Glutamatergic neuron (in vitro differentiated cells): ENCODE measurements around the gene AATK. TPM values are rescaled to one million over a fixed set of nuclear protein-coding genes. Genes with fewer than 3 reads are reported as not detected.

ENCODE experiments used
- DNase-seq: peaks from one replicate; pipeline ENCODE4 v3.0.0; 2022
- H3K27ac Mint-ChIP-seq: one replicate; pipeline ENCODE4 v1.8.0; 2020; ENCODE audit warnings: mild to moderate bottlenecking, mixed read lengths, inconsistent platforms; ENCODE audit not compliant: unreplicated experiment
- H3K27me3 Mint-ChIP-seq: one replicate; pipeline ENCODE4 v1.8.0; 2020; ENCODE audit warnings: mild to moderate bottlenecking, moderate library complexity, mixed read lengths, inconsistent platforms; ENCODE audit not compliant: unreplicated experiment
- H3K36me3 Mint-ChIP-seq: one replicate; pipeline ENCODE4 v1.8.0; 2020; ENCODE audit warnings: mild to moderate bottlenecking, mixed read lengths, inconsistent platforms; ENCODE audit not compliant: unreplicated experiment
- H3K4me1 Mint-ChIP-seq: one replicate; pipeline ENCODE4 v1.8.0; 2020; ENCODE audit warnings: mild to moderate bottlenecking, low read depth, mixed read lengths, inconsistent platforms; ENCODE audit not compliant: unreplicated experiment
- H3K4me3 Mint-ChIP-seq: one replicate; pipeline ENCODE4 v1.8.0; 2020; ENCODE audit warnings: mild to moderate bottlenecking, mixed read lengths, inconsistent platforms; ENCODE audit not compliant: unreplicated experiment
- H3K9me3 Mint-ChIP-seq: one replicate; pipeline ENCODE4 v1.8.0; 2020; ENCODE audit warnings: mild to moderate bottlenecking, moderate library complexity, mixed read lengths, inconsistent platforms; ENCODE audit not compliant: unreplicated experiment
- long read RNA-seq: library from polyadenylated mRNA; unstranded; transcript quantifications from one replicate; pipeline ENCODE4 v2.0.0, GENCODE V29; 2020; ENCODE audit not compliant: unreplicated experiment
- total RNA-seq: library from RNA; stranded (reverse); fragmentation: NEBNext Ultra II Directional; extraction: Animal tissue kit (Norgen Biotek cat#: 25700); gene quantifications from one replicate; pipeline ENCODE4 v1.2.1, GENCODE V29; 2021; ENCODE audit not compliant: unreplicated experiment
- TF ChIP-seq, protein P1 (sequence below): fragments of 200-600 bp; sonication (generic); IDR thresholded peaks from one replicate; pipeline ENCODE4 v1.5.0; 2021; ENCODE audit not compliant: partially characterized antibody, unreplicated experiment

AATK gene
- total RNA-seq, result 27.0 TPM
- long read RNA-seq, partial matches to known transcripts, result 0 of 1 reads
- long read RNA-seq, other reads (novel, unspliced or antisense), result 1 of 1 reads

DNA sequence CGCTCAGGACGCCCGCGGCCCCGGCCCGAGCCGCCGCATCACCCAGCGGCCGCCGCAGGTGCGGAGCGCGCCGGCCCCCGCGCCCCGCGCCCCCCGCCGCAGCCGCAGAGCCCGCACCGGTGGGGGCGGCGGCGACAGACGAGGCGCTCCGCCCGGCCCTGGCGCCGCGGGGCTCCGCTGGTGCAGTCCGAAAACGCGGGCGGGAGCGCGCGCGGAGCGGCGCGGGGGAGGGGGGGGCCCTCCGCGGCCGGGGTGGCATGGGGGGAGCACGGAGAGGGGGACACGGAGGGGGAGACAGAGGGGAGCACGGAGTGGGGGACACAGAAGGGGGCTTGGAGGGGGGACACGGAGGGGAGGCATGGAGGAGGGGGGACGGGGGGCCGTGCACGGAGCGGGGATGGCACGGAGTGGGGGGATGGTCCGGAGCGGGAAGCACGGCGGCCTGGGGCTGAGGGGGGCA lies at the start of gene AATK:
Gene AATK, minus strand, starts transcription at position 189 of the 460 bp plus-strand sequence. CDS start 229 bp downstream, outside the sequence.
- Mint-ChIP-seq H3K36me3 (no peaks in the 10 kb centered on the region), H3K4me3 (peak within 1 kb of the TSS; percentile 38), H3K27me3 (no peaks in the 10 kb centered on the region), H3K9me3 (peaks cover 2% of the 10 kb centered on the region), H3K4me1 (peaks cover 9% of the 10 kb centered on the region), H3K27ac (peak within 1 kb of the TSS; percentile 68)
- peak; percentile 30 for DNase-seq
- TF ChIP-seq, protein P1, sequence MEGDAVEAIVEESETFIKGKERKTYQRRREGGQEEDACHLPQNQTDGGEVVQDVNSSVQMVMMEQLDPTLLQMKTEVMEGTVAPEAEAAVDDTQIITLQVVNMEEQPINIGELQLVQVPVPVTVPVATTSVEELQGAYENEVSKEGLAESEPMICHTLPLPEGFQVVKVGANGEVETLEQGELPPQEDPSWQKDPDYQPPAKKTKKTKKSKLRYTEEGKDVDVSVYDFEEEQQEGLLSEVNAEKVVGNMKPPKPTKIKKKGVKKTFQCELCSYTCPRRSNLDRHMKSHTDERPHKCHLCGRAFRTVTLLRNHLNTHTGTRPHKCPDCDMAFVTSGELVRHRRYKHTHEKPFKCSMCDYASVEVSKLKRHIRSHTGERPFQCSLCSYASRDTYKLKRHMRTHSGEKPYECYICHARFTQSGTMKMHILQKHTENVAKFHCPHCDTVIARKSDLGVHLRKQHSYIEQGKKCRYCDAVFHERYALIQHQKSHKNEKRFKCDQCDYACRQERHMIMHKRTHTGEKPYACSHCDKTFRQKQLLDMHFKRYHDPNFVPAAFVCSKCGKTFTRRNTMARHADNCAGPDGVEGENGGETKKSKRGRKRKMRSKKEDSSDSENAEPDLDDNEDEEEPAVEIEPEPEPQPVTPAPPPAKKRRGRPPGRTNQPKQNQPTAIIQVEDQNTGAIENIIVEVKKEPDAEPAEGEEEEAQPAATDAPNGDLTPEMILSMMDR, result no peak

DNA sequence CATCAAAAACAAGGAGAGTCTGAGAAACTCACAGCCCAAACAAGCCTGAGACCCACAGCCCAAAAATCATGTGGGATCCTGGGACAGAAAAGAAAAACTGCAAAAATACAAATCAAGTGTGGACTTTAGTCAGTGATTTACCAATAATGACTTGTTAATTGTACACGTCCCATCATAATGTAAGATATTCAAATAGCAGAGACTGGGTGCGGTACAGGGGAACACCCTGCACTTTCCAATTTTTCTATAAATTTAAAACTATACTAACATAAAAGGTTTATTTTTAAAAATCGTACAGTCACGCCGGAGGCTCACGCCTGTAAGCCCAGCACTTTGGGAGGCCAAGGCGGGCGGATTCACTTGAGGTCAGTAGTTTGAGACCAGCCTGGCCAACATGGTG lies 48.0 kb upstream of the AATK start:
- no peak for DNase-seq
- Mint-ChIP-seq H3K4me3 (no peak overlapping the region), H3K9me3 (peaks cover 3% of the 10 kb centered on the region), H3K27ac (no peak overlapping the region), H3K36me3 (peaks cover 5% of the 10 kb centered on the region), H3K4me1 (no peaks in the 10 kb centered on the region), H3K27me3 (peaks cover 6% of the 10 kb centered on the region)
- TF ChIP-seq, protein P1, result no peak

- H3K4me3 Mint-ChIP-seq, result no peak overlapping the region
- DNase-seq, result no peak
- H3K27me3 Mint-ChIP-seq, result peaks cover 4% of the 10 kb centered on the region
- peaks cover 5% of the 10 kb centered on the region for H3K36me3 Mint-ChIP-seq
- no peak overlapping the region for H3K27ac Mint-ChIP-seq
- H3K4me1 Mint-ChIP-seq, result no peaks in the 10 kb centered on the region
- peaks cover 3% of the 10 kb centered on the region for H3K9me3 Mint-ChIP-seq
- TF ChIP-seq, protein P1, result no peak
These were observed 46.3 kb upstream of the AATK start for GRCh38 chr17:81212365-81212764.

GRCh38 chr17:81210868-81211267 lies 44.8 kb upstream of the AATK start:
- Mint-ChIP-seq H3K36me3 (no peaks in the 10 kb centered on the region), H3K4me1 (no peaks in the 10 kb centered on the region), H3K27ac (no peak overlapping the region), H3K4me3 (no peak overlapping the region), H3K9me3 (peaks cover 1% of the 10 kb centered on the region), H3K27me3 (no peaks in the 10 kb centered on the region)
- TF ChIP-seq, protein P1, result no peak
- no peak for DNase-seq

- H3K4me1 Mint-ChIP-seq, result no peaks in the 10 kb centered on the region
- no peak overlapping the region for H3K4me3 Mint-ChIP-seq
- H3K9me3 Mint-ChIP-seq, result no peaks in the 10 kb centered on the region
- TF ChIP-seq, protein P1, result no peak
- no peak for DNase-seq
- H3K27ac Mint-ChIP-seq, result no peak overlapping the region
- no peaks in the 10 kb centered on the region for H3K36me3 Mint-ChIP-seq
- no peaks in the 10 kb centered on the region for H3K27me3 Mint-ChIP-seq
These were observed 44.4 kb upstream of the AATK start for GRCh38 chr17:81210466-81210865.
